ENCODE results near the gene LIG4. TPM values are rescaled to one million over a fixed set of nuclear protein-coding genes. Genes with fewer than 3 reads are reported as not detected.
A peak's percentile ranks its signal among the peaks of the same experiment; 100 is the strongest.
"Not testable (repeated sequence)": the region's sequence is repeated elsewhere in the genome, so short reads cannot be mapped to it uniquely, and the experiment has no call there.

The LIG4 gene
- total and polyA plus RNA-seq, 4 donors, result 4.3 to 9.5 (median 5.2) TPM

DNA sequence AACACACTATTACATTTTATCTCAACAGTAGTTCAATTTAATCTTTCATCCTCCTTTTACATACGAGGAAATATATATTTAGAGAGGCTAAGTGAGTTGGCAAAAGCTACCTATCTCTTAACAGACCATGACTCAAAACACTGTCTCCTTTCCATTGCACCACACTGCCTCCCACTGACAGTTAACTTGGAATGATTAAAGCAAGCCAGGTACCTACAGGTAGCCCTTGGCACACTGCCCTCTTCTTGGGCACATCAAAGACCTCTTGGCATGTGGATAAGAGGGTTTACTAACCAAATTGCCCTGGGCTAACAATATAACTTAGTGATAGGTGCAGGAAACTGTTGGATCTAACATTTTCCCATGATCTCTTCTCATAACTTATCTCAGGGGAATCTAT, 4.7 kb upstream of the LIG4 start:
- Histone ChIP-seq H3K9me3 (ENCODE audit: control insufficient read depth in 4 of 4, low read length in 3 of 4) (no peaks in the 10 kb centered on the region), H3K9ac (ENCODE audit: low read depth in 1 of 2, low read length in 2 of 2) (no peak overlapping the region), H3K4me3 (ENCODE audit: low read depth in 1 of 3, low read length in 3 of 3) (no peak overlapping the region), H3K27ac (ENCODE audit: low read depth in 1 of 2, low read length in 2 of 2) (no peak overlapping the region), H3K36me3 (ENCODE audit: control insufficient read depth in 4 of 4, insufficient read depth in 3 of 4, low read depth in 1 of 4, low read length in 3 of 4) (no peaks in the 10 kb centered on the region), H3K27me3 (ENCODE audit: control insufficient read depth in 4 of 4, insufficient read depth in 4 of 4, low read length in 3 of 4) (no peaks in the 10 kb centered on the region), H3K4me1 (ENCODE audit: control insufficient read depth in 4 of 4, insufficient read depth in 4 of 4, low read length in 3 of 4) (peaks cover 11 to 40% (median 27%) of the 10 kb centered on the region in 4 donors)
- no peak for DNase-seq (ENCODE audit: low spot score)
- no peak for TF ChIP-seq JUND (IDR thresholded peaks at IDR 0.05)
- TF ChIP-seq FOXA1 (IDR thresholded peaks at IDR 0.05), result no peak
- peak in 1 of 2 donors; percentile 27 for TF ChIP-seq RAD21 (IDR thresholded peaks at IDR 0.05)
- TF ChIP-seq HNF4G (IDR thresholded peaks at IDR 0.05), result no peak
- 33% methylated on average over 1 of the region's 1 CpG for WGBS

DNA sequence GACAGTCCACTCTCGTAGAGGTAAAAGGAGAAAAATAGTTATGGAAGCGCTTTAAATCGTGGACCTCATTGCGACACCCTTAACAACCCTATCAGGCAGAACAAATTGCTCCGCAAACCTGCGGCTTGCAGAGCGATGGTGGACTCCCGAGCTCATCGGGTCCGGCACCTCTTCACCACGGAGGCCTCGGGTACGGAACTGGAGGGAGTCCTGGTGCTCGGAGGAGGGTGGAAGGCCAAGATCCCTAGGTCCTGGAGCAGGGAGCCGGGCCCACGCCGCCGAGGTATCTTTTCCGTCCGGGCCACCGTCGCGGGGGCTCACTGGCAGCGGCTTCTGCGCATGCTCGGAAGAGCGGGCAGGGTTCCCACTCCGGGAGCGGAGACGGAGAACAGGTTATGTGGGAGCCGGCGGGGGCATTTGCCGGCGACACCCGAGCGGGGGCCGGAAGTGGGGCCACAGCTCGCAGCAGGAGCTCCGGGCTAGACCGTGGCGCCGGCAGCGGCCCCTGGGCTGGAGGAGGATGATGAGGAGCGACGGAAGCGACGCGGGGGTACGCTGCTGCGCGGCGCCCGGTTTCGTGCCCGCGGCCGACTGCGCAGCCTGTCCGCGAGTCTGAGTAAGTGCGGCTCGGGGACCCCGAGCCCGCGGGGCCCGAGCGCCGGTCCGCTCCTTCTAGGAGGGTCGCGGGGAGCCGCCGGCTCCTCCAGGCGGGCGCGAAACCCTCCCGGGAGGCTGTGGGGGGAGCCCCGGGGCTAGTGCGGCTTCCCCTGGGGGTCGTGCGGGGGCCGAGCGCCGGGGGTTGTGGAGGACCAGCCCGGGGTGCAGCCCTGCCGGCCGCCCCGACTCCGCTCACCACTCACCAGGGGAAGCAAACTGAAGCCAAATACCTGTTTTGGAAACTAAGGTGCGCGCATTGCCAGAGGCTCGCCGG, 3.0 kb upstream of the LIG4 start, which contains the start of gene ABHD13:
Gene ABHD13 (plus strand): TSS at position 349 of the 931 bp plus-strand sequence. CDS start 10,827 bp downstream, outside the sequence.
- peak within 1 kb of the TSS; percentile 82 to 89 for H3K9ac ChIP-seq (ENCODE audit: low read depth in 1 of 2, low read length in 2 of 2)
- no peaks in the 10 kb centered on the region for H3K9me3 ChIP-seq (ENCODE audit: control insufficient read depth in 4 of 4, low read length in 3 of 4)
- DNase-seq (ENCODE audit: low spot score), result peak; percentile 94
- H3K36me3 ChIP-seq (ENCODE audit: control insufficient read depth in 4 of 4, insufficient read depth in 3 of 4, low read depth in 1 of 4, low read length in 3 of 4), result no peaks in the 10 kb centered on the region
- under 1% methylated on average over 93 of the region's 93 CpGs for WGBS
- H3K4me3 ChIP-seq (ENCODE audit: low read depth in 1 of 3, low read length in 3 of 3), result peak within 1 kb of the TSS; percentile 50 to 100 (median 85)
- H3K27me3 ChIP-seq (ENCODE audit: control insufficient read depth in 4 of 4, insufficient read depth in 4 of 4, low read length in 3 of 4), result no peaks in the 10 kb centered on the region
- H3K4me1 ChIP-seq (ENCODE audit: control insufficient read depth in 4 of 4, insufficient read depth in 4 of 4, low read length in 3 of 4), result peaks cover 9 to 45% (median 27%) of the 10 kb centered on the region in 4 donors
- H3K27ac ChIP-seq (ENCODE audit: low read depth in 1 of 2, low read length in 2 of 2), result peak within 1 kb of the TSS; percentile 55 to 85
- TF ChIP-seq GABPA (IDR thresholded peaks at IDR 0.05 in 1 of 2, conservative IDR thresholded peaks at IDR 0.05 in 1 of 2), result peak; percentile 84 to 92
- TF ChIP-seq, protein P1, sequence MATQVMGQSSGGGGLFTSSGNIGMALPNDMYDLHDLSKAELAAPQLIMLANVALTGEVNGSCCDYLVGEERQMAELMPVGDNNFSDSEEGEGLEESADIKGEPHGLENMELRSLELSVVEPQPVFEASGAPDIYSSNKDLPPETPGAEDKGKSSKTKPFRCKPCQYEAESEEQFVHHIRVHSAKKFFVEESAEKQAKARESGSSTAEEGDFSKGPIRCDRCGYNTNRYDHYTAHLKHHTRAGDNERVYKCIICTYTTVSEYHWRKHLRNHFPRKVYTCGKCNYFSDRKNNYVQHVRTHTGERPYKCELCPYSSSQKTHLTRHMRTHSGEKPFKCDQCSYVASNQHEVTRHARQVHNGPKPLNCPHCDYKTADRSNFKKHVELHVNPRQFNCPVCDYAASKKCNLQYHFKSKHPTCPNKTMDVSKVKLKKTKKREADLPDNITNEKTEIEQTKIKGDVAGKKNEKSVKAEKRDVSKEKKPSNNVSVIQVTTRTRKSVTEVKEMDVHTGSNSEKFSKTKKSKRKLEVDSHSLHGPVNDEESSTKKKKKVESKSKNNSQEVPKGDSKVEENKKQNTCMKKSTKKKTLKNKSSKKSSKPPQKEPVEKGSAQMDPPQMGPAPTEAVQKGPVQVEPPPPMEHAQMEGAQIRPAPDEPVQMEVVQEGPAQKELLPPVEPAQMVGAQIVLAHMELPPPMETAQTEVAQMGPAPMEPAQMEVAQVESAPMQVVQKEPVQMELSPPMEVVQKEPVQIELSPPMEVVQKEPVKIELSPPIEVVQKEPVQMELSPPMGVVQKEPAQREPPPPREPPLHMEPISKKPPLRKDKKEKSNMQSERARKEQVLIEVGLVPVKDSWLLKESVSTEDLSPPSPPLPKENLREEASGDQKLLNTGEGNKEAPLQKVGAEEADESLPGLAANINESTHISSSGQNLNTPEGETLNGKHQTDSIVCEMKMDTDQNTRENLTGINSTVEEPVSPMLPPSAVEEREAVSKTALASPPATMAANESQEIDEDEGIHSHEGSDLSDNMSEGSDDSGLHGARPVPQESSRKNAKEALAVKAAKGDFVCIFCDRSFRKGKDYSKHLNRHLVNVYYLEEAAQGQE (IDR thresholded peaks at IDR 0.05), result peak; percentile 47
- no peak for TF ChIP-seq NR2F2 (IDR thresholded peaks at IDR 0.05)
- TF ChIP-seq, protein P2, sequence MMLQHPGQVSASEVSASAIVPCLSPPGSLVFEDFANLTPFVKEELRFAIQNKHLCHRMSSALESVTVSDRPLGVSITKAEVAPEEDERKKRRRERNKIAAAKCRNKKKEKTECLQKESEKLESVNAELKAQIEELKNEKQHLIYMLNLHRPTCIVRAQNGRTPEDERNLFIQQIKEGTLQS (IDR thresholded peaks at IDR 0.05), result no peak
- TF ChIP-seq HNF4G (IDR thresholded peaks at IDR 0.05), result no peak
- no peak for TF ChIP-seq RAD21 (IDR thresholded peaks at IDR 0.05)
- TF ChIP-seq, protein P3, sequence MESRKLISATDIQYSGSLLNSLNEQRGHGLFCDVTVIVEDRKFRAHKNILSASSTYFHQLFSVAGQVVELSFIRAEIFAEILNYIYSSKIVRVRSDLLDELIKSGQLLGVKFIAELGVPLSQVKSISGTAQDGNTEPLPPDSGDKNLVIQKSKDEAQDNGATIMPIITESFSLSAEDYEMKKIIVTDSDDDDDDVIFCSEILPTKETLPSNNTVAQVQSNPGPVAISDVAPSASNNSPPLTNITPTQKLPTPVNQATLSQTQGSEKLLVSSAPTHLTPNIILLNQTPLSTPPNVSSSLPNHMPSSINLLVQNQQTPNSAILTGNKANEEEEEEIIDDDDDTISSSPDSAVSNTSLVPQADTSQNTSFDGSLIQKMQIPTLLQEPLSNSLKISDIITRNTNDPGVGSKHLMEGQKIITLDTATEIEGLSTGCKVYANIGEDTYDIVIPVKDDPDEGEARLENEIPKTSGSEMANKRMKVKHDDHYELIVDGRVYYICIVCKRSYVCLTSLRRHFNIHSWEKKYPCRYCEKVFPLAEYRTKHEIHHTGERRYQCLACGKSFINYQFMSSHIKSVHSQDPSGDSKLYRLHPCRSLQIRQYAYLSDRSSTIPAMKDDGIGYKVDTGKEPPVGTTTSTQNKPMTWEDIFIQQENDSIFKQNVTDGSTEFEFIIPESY (IDR thresholded peaks at IDR 0.05), result peak; percentile 90
- no peak for TF ChIP-seq FOXA2 (IDR thresholded peaks at IDR 0.05)
- TF ChIP-seq, protein P4, sequence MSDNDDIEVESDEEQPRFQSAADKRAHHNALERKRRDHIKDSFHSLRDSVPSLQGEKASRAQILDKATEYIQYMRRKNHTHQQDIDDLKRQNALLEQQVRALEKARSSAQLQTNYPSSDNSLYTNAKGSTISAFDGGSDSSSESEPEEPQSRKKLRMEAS (IDR thresholded peaks at IDR 0.05), result peak; percentile 62
- peak in 1 of 2 donors; percentile 34 for TF ChIP-seq RXRA (IDR thresholded peaks at IDR 0.05)
- TF ChIP-seq TAF1 (conservative IDR thresholded peaks at IDR 0.05), result peak; percentile 55
- peak in 1 of 2 donors; percentile 6 for TF ChIP-seq JUND (IDR thresholded peaks at IDR 0.05)
- TF ChIP-seq, protein P5, sequence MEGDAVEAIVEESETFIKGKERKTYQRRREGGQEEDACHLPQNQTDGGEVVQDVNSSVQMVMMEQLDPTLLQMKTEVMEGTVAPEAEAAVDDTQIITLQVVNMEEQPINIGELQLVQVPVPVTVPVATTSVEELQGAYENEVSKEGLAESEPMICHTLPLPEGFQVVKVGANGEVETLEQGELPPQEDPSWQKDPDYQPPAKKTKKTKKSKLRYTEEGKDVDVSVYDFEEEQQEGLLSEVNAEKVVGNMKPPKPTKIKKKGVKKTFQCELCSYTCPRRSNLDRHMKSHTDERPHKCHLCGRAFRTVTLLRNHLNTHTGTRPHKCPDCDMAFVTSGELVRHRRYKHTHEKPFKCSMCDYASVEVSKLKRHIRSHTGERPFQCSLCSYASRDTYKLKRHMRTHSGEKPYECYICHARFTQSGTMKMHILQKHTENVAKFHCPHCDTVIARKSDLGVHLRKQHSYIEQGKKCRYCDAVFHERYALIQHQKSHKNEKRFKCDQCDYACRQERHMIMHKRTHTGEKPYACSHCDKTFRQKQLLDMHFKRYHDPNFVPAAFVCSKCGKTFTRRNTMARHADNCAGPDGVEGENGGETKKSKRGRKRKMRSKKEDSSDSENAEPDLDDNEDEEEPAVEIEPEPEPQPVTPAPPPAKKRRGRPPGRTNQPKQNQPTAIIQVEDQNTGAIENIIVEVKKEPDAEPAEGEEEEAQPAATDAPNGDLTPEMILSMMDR (IDR thresholded peaks at IDR 0.05; ENCODE audit: low read depth, low read length, missing input control), result no peak
- no peak for TF ChIP-seq FOXA1 (IDR thresholded peaks at IDR 0.05)
- TF ChIP-seq EGR1 (IDR thresholded peaks at IDR 0.05; ENCODE audit: low read depth in 2 of 2), result peak in 1 of 2 donors; percentile 24
- no peak for TF ChIP-seq SP1 (IDR thresholded peaks at IDR 0.05)
- peak; percentile 33 to 39 for TF ChIP-seq HNF4A (conservative IDR thresholded peaks at IDR 0.05)
- TF ChIP-seq YY1 (IDR thresholded peaks at IDR 0.05), result peak; percentile 92

DNA sequence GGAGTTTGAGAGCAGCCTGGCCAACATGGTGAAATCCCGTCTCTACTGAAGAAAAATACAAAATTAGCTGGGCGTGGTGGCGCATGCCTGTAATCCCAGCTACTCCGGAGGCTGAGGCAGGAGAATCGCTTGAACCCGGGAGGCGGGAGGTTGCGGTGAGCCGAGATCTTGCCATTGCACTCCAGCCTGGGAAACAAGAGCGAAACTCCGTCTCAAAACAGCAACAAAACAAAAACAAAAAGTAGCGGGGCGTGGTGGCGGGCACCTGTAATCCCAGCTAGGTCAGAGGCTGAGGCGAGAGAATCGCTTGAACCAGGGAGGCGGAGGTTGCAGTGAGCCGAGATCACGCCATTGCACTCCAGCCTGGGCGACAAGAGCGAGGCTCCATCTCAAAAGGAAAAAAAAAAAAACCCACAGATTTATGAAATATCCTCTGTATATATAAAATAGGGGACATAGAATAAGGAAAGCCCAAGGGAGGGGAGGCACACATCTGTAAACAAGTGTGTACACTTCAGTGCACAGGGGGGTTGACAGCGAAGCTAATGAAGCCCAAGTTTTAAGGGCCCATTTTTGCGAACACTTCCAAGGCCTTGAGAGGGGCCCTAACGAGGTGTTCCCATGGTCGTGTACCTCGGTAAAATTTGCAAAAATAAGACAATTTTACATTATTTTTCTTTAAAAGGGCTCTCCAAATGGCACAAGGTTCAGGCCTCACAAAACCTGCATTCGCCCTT, 2.1 kb upstream of the LIG4 start:
- Histone ChIP-seq H3K4me3 (ENCODE audit: low read depth in 1 of 3, low read length in 3 of 3) (peak overlapping the region; percentile 50 to 100 (median 85)), H3K9ac (ENCODE audit: low read depth in 1 of 2, low read length in 2 of 2) (peak overlapping the region; percentile 82 to 89), H3K27ac (ENCODE audit: low read depth in 1 of 2, low read length in 2 of 2) (peak overlapping the region; percentile 55 to 85), H3K4me1 (ENCODE audit: control insufficient read depth in 4 of 4, insufficient read depth in 4 of 4, low read length in 3 of 4) (peaks cover 7 to 45% (median 25%) of the 10 kb centered on the region in 4 donors)
- H3K36me3 ChIP-seq (ENCODE audit: control insufficient read depth in 4 of 4, insufficient read depth in 3 of 4, low read depth in 1 of 4, low read length in 3 of 4); H3K27me3 ChIP-seq (ENCODE audit: control insufficient read depth in 4 of 4, insufficient read depth in 4 of 4, low read length in 3 of 4); H3K9me3 ChIP-seq (ENCODE audit: control insufficient read depth in 4 of 4, low read length in 3 of 4); DNase-seq (ENCODE audit: low spot score): not testable (repeated sequence)
- WGBS, result 70% methylated on average over 27 of the region's 27 CpGs
